HUES64 (cell line): ENCODE results near the gene AHDC1.
A peak's percentile ranks its signal among the peaks of the same experiment; 100 is the strongest.

ENCODE experiments used
- H3K27ac ChIP-seq: 2 replicates; pipeline ENCODE4 v1.7.0; 2013; ENCODE audit warnings: low read depth, low read length, inconsistent platforms
- H3K27me3 ChIP-seq: 2 replicates; pipeline ENCODE4 v1.6.1; 2013; ENCODE audit warnings: mild to moderate bottlenecking, low read length; ENCODE audit not compliant: insufficient read depth
- H3K36me3 ChIP-seq: 2 replicates; pipeline ENCODE4 v1.6.1; 2013; ENCODE audit warnings: mild to moderate bottlenecking, low read length; ENCODE audit not compliant: insufficient read depth
- H3K4me1 ChIP-seq: 2 replicates; pipeline ENCODE4 v1.6.1; 2013; ENCODE audit warnings: mild to moderate bottlenecking, low read length, moderate library complexity; ENCODE audit not compliant: insufficient read depth
- H3K4me3 ChIP-seq: 2 replicates; pipeline ENCODE4 v1.5.1; 2013; ENCODE audit warnings: mild to moderate bottlenecking, low read length, moderate library complexity
- H3K9ac ChIP-seq: 2 replicates; pipeline ENCODE4 v1.6.1; 2013; ENCODE audit warnings: mild to moderate bottlenecking, low read depth, low read length
- H3K9me3 ChIP-seq: 2 replicates; pipeline ENCODE4 v1.6.1; 2013; ENCODE audit warnings: low read depth, low read length; ENCODE audit not compliant: insufficient read depth
- WGBS: fragments of 150-250, 120-280 bp; methylation state at CpG from one replicate; pipeline ENCODE4 v1.1.7; 2013; ENCODE audit warnings: missing lambda C conversion rate; 5-methylcytosine and 5-hydroxymethylcytosine counted together

Gene AHDC1

DNA sequence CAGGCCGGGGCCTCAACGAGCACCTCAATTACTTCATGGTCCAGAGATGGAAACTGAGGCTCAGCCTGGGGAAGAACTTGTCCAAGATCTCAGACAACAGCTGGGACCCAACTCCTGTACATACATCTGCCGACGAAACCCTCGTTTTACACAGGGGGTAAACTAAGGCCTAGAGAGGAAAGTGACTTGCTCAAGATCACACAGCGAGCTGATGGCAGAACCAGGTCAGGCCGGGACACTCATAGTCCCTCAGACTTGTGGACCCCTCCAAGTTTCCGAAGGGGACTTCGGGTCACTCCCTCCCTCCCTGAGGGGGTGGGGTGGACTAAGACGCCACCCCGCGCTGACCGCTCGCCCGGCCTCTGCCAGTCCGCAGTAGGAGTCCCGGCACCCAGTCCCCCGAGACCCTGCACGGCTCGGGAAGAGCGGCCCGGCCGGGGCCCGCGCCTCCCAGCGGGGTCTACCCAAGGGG is 114.4 kb downstream of the AHDC1 start:
- H3K9ac ChIP-seq, result peak overlapping the region; percentile 95
- H3K27me3 ChIP-seq, result no peaks in the 10 kb centered on the region
- peaks cover 13% of the 10 kb centered on the region; the same call in 1 of the 2 replicates for H3K4me1 ChIP-seq
- no peaks in the 10 kb centered on the region for H3K36me3 ChIP-seq
- WGBS, result 2% methylated on average over 26 of the region's 26 CpGs
- H3K9me3 ChIP-seq, result no peaks in the 10 kb centered on the region
- peak overlapping the region; percentile 72 for H3K27ac ChIP-seq
- peak overlapping the region; percentile 99 for H3K4me3 ChIP-seq

- H3K9ac ChIP-seq, result no peak overlapping the region
- no peaks in the 10 kb centered on the region for H3K27me3 ChIP-seq
- H3K4me1 ChIP-seq, result peaks cover 13% of the 10 kb centered on the region; the same call in 1 of the 2 replicates
- peak overlapping the region; percentile 3; the same call in 1 of the 2 replicates for H3K27ac ChIP-seq
- WGBS, result 42% methylated on average over 6 of the region's 6 CpGs
- peak overlapping the region; percentile 99 for H3K4me3 ChIP-seq
- no peaks in the 10 kb centered on the region for H3K9me3 ChIP-seq
- H3K36me3 ChIP-seq, result no peaks in the 10 kb centered on the region
Observed at GRCh38 chr1:27487966-27488884, 115.7 kb downstream of the AHDC1 start.

DNA sequence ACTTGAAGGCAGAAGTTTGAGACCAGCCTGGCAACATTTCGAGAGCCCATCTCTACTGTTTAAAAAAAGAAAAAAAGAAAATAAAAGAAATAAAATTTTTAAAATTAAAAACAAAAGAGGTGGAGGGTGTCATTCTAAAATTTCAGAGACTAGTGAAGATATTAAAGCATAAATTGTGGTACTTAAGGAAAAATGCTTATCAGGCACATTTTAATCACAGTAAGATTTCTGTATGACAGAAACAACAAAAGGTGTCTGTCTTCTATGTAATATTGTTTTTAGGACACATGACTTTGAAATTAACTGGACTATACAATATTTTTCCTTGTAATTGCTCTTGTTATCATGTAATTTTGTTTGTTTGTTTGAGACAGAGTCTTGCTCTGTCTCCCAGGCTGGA is 118.6 kb downstream of the AHDC1 start:
- H3K27ac ChIP-seq, result no peak overlapping the region
- no peaks in the 10 kb centered on the region for H3K27me3 ChIP-seq
- H3K4me1 ChIP-seq, result peaks cover 13% of the 10 kb centered on the region; the same call in 1 of the 2 replicates
- H3K9ac ChIP-seq, result no peak overlapping the region
- H3K36me3 ChIP-seq, result no peaks in the 10 kb centered on the region
- H3K9me3 ChIP-seq, result no peaks in the 10 kb centered on the region
- WGBS, result no CpG with 5 or more reads among the region's 1 CpG
- no peak overlapping the region for H3K4me3 ChIP-seq
